Activated CD4-positive, alpha-beta T cell treated with anti-CD3 and anti-CD28 coated beads, Interleukin-2, amount 10 ng/mL, durations not matched to agents 24 days and 14 days (primary cell): ENCODE results near the gene ARHGEF28. TPM values are rescaled to one million over a fixed set of nuclear protein-coding genes. Genes with fewer than 3 reads are reported as not detected.

Experiments used
- DNase-seq: peaks from one replicate; pipeline ENCODE4 v3.0.0; 2022
- H3K27ac Mint-ChIP-seq: one replicate; pipeline ENCODE4 v1.8.0; 2022; ENCODE audit warnings: mild to moderate bottlenecking, mixed read lengths
- H3K27me3 Mint-ChIP-seq: one replicate; pipeline ENCODE4 v1.8.0; 2022; ENCODE audit warnings: mixed read lengths
- H3K36me3 Mint-ChIP-seq: one replicate; pipeline ENCODE4 v1.8.0; 2022; ENCODE audit warnings: low read depth, mild to moderate bottlenecking, mixed read lengths
- H3K4me1 Mint-ChIP-seq: one replicate; pipeline ENCODE4 v1.8.0; 2021; ENCODE audit warnings: mixed read lengths
- H3K4me3 Mint-ChIP-seq: one replicate; pipeline ENCODE4 v1.8.0; 2022; ENCODE audit warnings: mild to moderate bottlenecking, moderate library complexity, mixed read lengths
- H3K9me3 Mint-ChIP-seq: one replicate; pipeline ENCODE4 v1.8.0; 2021; ENCODE audit warnings: mixed read lengths
- intact Hi-C: fragments of 100-400 bp; cut with micrococcal nuclease; formaldehyde crosslinking; loops from one replicate; pipeline ENCODE4 v1.15.1; 2023
- total RNA-seq: library from RNA; stranded (reverse); gene quantifications from 2 replicates; pipeline ENCODE4 v1.2.3, GENCODE V29; 2022

Gene ARHGEF28
- total RNA-seq, 1 donor from 2014 or later, result 0.14 TPM

GRCh38 chr5:73973135-73973534 lies 347.1 kb downstream of the ARHGEF28 start:
- DNase-seq, result no peak

GRCh38 chr5:73974871-73975360 lies 348.9 kb downstream of the ARHGEF28 start:
- Mint-ChIP-seq H3K27me3 (no peaks in the 10 kb centered on the region), H3K4me1 (no peaks in the 10 kb centered on the region), H3K36me3 (no peaks in the 10 kb centered on the region), H3K9me3 (no peaks in the 10 kb centered on the region), H3K27ac (no peak overlapping the region), H3K4me3 (no peak overlapping the region)
- no peak for DNase-seq
- intact Hi-C loops, result no loop called here

More at GRCh38 chr5:73973135-73973534, 347.1 kb downstream of the ARHGEF28 start:
- intact Hi-C loops, result no loop called here
- H3K4me1 Mint-ChIP-seq, result no peaks in the 10 kb centered on the region
- H3K36me3 Mint-ChIP-seq, result no peaks in the 10 kb centered on the region
- no peak overlapping the region for H3K27ac Mint-ChIP-seq
- no peaks in the 10 kb centered on the region for H3K27me3 Mint-ChIP-seq
- no peaks in the 10 kb centered on the region for H3K9me3 Mint-ChIP-seq
- no peak overlapping the region for H3K4me3 Mint-ChIP-seq

GRCh38 chr5:73975845-73976244 lies 349.8 kb downstream of the ARHGEF28 start:
- H3K27me3 Mint-ChIP-seq, result no peaks in the 10 kb centered on the region
- no peaks in the 10 kb centered on the region for H3K4me1 Mint-ChIP-seq
- no peak for DNase-seq
- no peaks in the 10 kb centered on the region for H3K36me3 Mint-ChIP-seq
- no peak overlapping the region for H3K4me3 Mint-ChIP-seq
- H3K27ac Mint-ChIP-seq, result no peak overlapping the region
- no peaks in the 10 kb centered on the region for H3K9me3 Mint-ChIP-seq
- intact Hi-C loops, result no loop called here

DNA sequence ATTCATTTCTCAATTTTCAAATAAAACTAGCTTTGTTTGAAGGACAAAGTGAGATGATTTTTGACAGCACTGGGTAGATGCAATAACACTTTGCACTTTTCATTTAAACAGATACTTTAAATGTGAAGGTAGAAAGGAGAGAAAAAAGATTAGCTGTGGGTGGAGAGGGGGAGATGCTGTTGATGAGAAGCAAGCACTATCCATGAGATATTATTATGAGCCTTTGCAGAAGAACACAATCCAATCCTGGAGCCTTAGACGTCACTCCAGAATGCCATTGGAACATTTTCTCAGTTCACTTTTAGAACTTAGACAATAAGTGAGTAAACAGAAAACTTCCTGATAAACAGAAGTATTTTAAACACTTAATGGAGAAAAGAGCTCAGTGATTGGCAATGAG lies 351.1 kb downstream of the ARHGEF28 start:
- H3K27ac Mint-ChIP-seq, result no peak overlapping the region
- H3K4me1 Mint-ChIP-seq, result no peaks in the 10 kb centered on the region
- no peak overlapping the region for H3K4me3 Mint-ChIP-seq
- no peaks in the 10 kb centered on the region for H3K27me3 Mint-ChIP-seq
- H3K9me3 Mint-ChIP-seq, result no peaks in the 10 kb centered on the region
- no peaks in the 10 kb centered on the region for H3K36me3 Mint-ChIP-seq
- no peak for DNase-seq
- intact Hi-C loops, result no loop called here

DNA sequence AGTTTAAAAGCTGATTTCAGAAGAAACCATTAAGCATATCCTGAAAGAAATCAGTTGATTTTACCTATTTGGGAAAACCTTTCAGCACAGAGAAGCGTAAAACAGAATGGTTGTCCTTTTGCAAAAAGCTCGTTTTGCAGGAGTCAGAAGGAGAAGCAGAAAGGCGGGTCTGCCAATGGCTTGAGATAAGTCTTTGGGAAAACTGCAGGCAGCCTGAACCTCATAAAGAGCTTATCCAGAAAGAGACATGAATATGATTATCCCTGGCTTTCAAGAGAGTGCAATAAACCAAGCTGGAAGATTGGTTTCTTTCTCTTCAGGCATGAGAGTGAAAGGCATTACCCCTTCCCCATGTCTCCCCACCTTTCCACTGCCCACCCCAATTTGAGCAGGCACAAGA lies 353.3 kb downstream of the ARHGEF28 start:
- intact Hi-C loops, result no loop called here

DNA sequence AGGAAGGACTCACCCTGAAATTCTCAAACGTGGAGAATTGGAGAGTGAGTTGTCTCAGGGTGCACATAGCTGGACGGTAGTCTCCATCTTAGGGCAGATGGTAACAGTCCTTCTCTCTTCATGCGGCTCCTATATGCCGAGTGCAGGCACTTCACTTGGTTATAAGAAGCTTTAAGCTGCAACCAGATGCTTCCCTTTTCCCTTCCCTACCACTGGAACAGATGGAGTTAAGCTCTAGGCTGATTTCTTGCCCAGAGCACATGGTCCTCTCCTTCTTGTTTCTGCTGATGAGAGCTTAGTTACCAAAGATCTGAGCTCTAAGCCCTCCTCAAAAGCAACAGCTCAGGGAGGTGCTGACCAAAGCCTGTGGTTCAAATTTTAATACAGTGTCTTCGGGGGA lies 355.7 kb downstream of the ARHGEF28 start:
- H3K36me3 Mint-ChIP-seq, result no peaks in the 10 kb centered on the region
- H3K4me3 Mint-ChIP-seq, result no peak overlapping the region

More for the DNA sequence above, 353.3 kb downstream of the ARHGEF28 start:
- Mint-ChIP-seq H3K27ac (no peak overlapping the region), H3K27me3 (no peaks in the 10 kb centered on the region), H3K36me3 (no peaks in the 10 kb centered on the region), H3K4me3 (no peak overlapping the region), H3K9me3 (no peaks in the 10 kb centered on the region), H3K4me1 (no peaks in the 10 kb centered on the region)
- DNase-seq, result no peak

GRCh38 chr5:73983644-73984043 lies 357.6 kb downstream of the ARHGEF28 start:
- H3K4me3 Mint-ChIP-seq, result no peak overlapping the region
- H3K9me3 Mint-ChIP-seq, result no peaks in the 10 kb centered on the region
- no peak for DNase-seq
- no peaks in the 10 kb centered on the region for H3K36me3 Mint-ChIP-seq
- intact Hi-C loops, result no loop called here
- no peaks in the 10 kb centered on the region for H3K4me1 Mint-ChIP-seq
- no peak overlapping the region for H3K27ac Mint-ChIP-seq
- H3K27me3 Mint-ChIP-seq, result no peaks in the 10 kb centered on the region

More for the DNA sequence above, 355.7 kb downstream of the ARHGEF28 start:
- Mint-ChIP-seq H3K27ac (no peak overlapping the region), H3K9me3 (no peaks in the 10 kb centered on the region), H3K4me1 (no peaks in the 10 kb centered on the region), H3K27me3 (no peaks in the 10 kb centered on the region)
- no peak for DNase-seq
- intact Hi-C loops, result no loop called here

- Mint-ChIP-seq H3K27ac (no peak overlapping the region), H3K27me3 (no peaks in the 10 kb centered on the region), H3K4me3 (no peak overlapping the region), H3K36me3 (no peaks in the 10 kb centered on the region), H3K4me1 (no peaks in the 10 kb centered on the region), H3K9me3 (no peaks in the 10 kb centered on the region)
- DNase-seq, result no peak
- intact Hi-C loops, result no loop called here
These were observed 359.1 kb downstream of the ARHGEF28 start for GRCh38 chr5:73985145-73985544.

DNA sequence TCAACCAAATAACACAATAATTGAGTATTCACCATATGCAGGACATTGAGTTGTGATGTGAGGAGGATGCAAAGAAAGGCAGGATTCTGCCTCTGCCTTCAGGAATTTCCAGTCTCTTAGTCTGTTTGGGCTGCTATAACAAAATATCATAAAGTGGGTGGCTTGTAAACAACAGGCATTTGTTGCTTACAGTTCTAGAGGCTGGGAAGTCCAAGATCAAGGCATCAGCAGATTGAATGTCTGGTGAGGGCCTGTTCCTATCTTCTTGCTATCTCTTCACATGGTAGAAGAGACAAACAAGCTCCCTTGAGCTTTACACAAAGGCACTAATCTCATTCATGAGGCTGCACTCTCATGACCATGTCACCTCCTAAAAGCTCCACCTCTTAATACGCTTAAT lies 360.7 kb downstream of the ARHGEF28 start:
- H3K36me3 Mint-ChIP-seq, result no peaks in the 10 kb centered on the region
- no peaks in the 10 kb centered on the region for H3K4me1 Mint-ChIP-seq
- no peak overlapping the region for H3K27ac Mint-ChIP-seq
- H3K27me3 Mint-ChIP-seq, result no peaks in the 10 kb centered on the region
- intact Hi-C loops, result no loop called here
- H3K9me3 Mint-ChIP-seq, result no peaks in the 10 kb centered on the region
- H3K4me3 Mint-ChIP-seq, result no peak overlapping the region
- DNase-seq, result no peak

GRCh38 chr5:73987915-73988314 lies 361.9 kb downstream of the ARHGEF28 start:
- Mint-ChIP-seq H3K9me3 (no peaks in the 10 kb centered on the region), H3K4me1 (no peaks in the 10 kb centered on the region), H3K27me3 (no peaks in the 10 kb centered on the region), H3K4me3 (no peak overlapping the region), H3K27ac (no peak overlapping the region), H3K36me3 (no peaks in the 10 kb centered on the region)
- DNase-seq, result no peak
- intact Hi-C loops, result no loop called here

DNA sequence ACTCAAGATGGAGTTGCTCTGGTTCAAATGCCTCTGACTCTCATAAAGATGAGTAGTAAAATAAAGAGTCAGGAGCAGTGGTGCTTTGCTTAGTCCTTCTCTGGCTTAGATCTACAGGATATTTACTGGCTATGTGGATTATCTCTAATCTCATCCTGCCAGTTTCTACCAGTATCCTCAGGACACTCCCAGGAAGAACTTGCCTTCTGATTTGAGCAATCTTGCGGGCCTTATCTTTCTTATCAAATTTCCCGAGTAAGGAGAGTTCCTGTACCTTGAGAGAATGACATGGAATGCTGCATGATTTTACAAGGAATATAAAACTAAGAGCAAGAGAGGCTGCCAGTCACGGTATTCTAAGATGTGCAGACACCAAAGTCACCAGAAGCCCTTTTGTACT lies 364.0 kb downstream of the ARHGEF28 start:
- Mint-ChIP-seq H3K27me3 (no peaks in the 10 kb centered on the region), H3K4me3 (no peak overlapping the region), H3K27ac (no peak overlapping the region), H3K36me3 (no peaks in the 10 kb centered on the region), H3K4me1 (no peaks in the 10 kb centered on the region), H3K9me3 (no peaks in the 10 kb centered on the region)
- intact Hi-C loops, result no loop called here
- no peak for DNase-seq

Other genes starting within 250 kb of the ARHGEF28 start
- gene FOXD1, start 177.4 kb upstream of the ARHGEF28 start, total RNA-seq, result 0.09 and 0.14 TPM in 2 replicates
- 960 and 998 TPM in 2 replicates for gene BTF3, start 127.8 kb upstream of the ARHGEF28 start, total RNA-seq
- gene ANKRA2, start 60.6 kb upstream of the ARHGEF28 start, total RNA-seq, result 18.5 and 19.7 TPM in 2 replicates
- 59.3 and 61.5 TPM in 2 replicates for gene UTP15, start 60.5 kb upstream of the ARHGEF28 start, total RNA-seq